Trophoblast cell (in vitro differentiated cells and primary cell): ENCODE data around the gene GPR35.

Experiments used
- DNase-seq, 2 donors: peaks; one replicate each; pipeline ENCODE4 v3.0.0-alpha.2; 2016
- H2AFZ ChIP-seq: 2 replicates; pipeline ENCODE4 v1.6.1; 2013; ENCODE audit warnings: low read length, moderate library complexity, mild to moderate bottlenecking; ENCODE audit not compliant: insufficient read depth, poor library complexity
- H2AK5ac ChIP-seq: 2 replicates; pipeline ENCODE4 v1.6.1; 2013; ENCODE audit warnings: mild to moderate bottlenecking, low read length
- H2BK120ac ChIP-seq: 2 replicates; pipeline ENCODE4 v1.6.1; 2013; ENCODE audit warnings: low read length, mild to moderate bottlenecking, moderate library complexity; ENCODE audit not compliant: insufficient read depth, poor library complexity
- H2BK12ac ChIP-seq: 2 replicates; pipeline ENCODE4 v1.6.1; 2013; ENCODE audit warnings: mild to moderate bottlenecking, low read length, moderate library complexity
- H2BK5ac ChIP-seq: 2 replicates; pipeline ENCODE4 v1.6.1; 2013; ENCODE audit warnings: low read length, low read depth, moderate library complexity, mild to moderate bottlenecking; ENCODE audit not compliant: poor library complexity
- H3K14ac ChIP-seq: 2 replicates; pipeline ENCODE4 v1.6.1; 2013; ENCODE audit warnings: mild to moderate bottlenecking, low read length
- H3K18ac ChIP-seq: 2 replicates; pipeline ENCODE4 v1.6.1; 2013; ENCODE audit warnings: mild to moderate bottlenecking, low read length
- H3K23ac ChIP-seq: 2 replicates; pipeline ENCODE4 v1.6.1; 2013; ENCODE audit warnings: low read length
- H3K27ac ChIP-seq: 2 replicates; pipeline ENCODE4 v1.5.1; 2013; ENCODE audit warnings: low read depth, mild to moderate bottlenecking, inconsistent platforms, low read length, moderate library complexity
- H3K27me3 ChIP-seq: 2 replicates; pipeline ENCODE4 v1.6.1; 2013; ENCODE audit warnings: inconsistent platforms, mild to moderate bottlenecking, low read length, moderate library complexity; ENCODE audit not compliant: insufficient read depth
- H3K36me3 ChIP-seq, 2 experiments: 1 replicate in 1 of 2; 2 replicates in 1 of 2; pipeline ENCODE4 v1.6.1; 2013; ENCODE audit warnings: low read length in 2 of 2, mild to moderate bottlenecking in 2 of 2, moderate library complexity in 1 of 2; ENCODE audit not compliant: insufficient read depth in 2 of 2, control insufficient read depth in 1 of 2
- H3K4ac ChIP-seq: 2 replicates; pipeline ENCODE4 v1.6.1; 2013; ENCODE audit warnings: low read depth, mild to moderate bottlenecking, low read length, moderate library complexity
- H3K4me1 ChIP-seq, 2 experiments: 1 replicate in 1 of 2; 2 replicates in 1 of 2; pipeline ENCODE4 v1.6.1; 2013; ENCODE audit warnings: low read length in 2 of 2, mild to moderate bottlenecking in 2 of 2, moderate library complexity in 1 of 2; ENCODE audit not compliant: insufficient read depth in 2 of 2, control insufficient read depth in 1 of 2
- H3K4me2 ChIP-seq: 2 replicates; pipeline ENCODE4 v1.6.1; 2013; ENCODE audit warnings: inconsistent platforms, mild to moderate bottlenecking, low read length, moderate library complexity
- H3K4me3 ChIP-seq: 2 replicates; pipeline ENCODE4 v1.5.1; 2013; ENCODE audit warnings: mild to moderate bottlenecking, low read depth, low read length, inconsistent platforms
- H3K79me1 ChIP-seq: one replicate; pipeline ENCODE4 v1.6.1; 2013; ENCODE audit warnings: low read length
- H3K79me2 ChIP-seq: 2 replicates; pipeline ENCODE4 v1.6.1; 2013; ENCODE audit warnings: low read length, mild to moderate bottlenecking; ENCODE audit not compliant: control insufficient read depth, insufficient read depth, poor library complexity
- H3K9ac ChIP-seq: 2 replicates; pipeline ENCODE4 v1.6.1; 2013; ENCODE audit warnings: mild to moderate bottlenecking, low read length
- H3K9me3 ChIP-seq: 2 replicates; pipeline ENCODE4 v1.6.1; 2013; ENCODE audit warnings: low read depth, mild to moderate bottlenecking, control low read depth, inconsistent platforms, low read length; ENCODE audit not compliant: insufficient read depth
- H4K12ac ChIP-seq: 2 replicates; pipeline ENCODE4 v1.6.1; 2013; ENCODE audit warnings: low read depth, mild to moderate bottlenecking, low read length, moderate library complexity
- H4K8ac ChIP-seq: 2 replicates; pipeline ENCODE4 v1.6.1; 2013; ENCODE audit warnings: low read depth, mild to moderate bottlenecking, low read length, moderate library complexity
- H4K91ac ChIP-seq: one replicate; pipeline ENCODE4 v1.6.1; 2013; ENCODE audit warnings: low read depth, mild to moderate bottlenecking, low read length, moderate library complexity
- WGBS: extraction: QIAGEN DNeasy Blood & Tissue Kit; methylation state at CpG from one replicate; pipeline ENCODE4 v1.1.7; 2013; ENCODE audit warnings: missing lambda C conversion rate; ENCODE audit not compliant: insufficient read length, insufficient coverage; ENCODE audit errors: extremely low coverage; 5-methylcytosine and 5-hydroxymethylcytosine counted together

The GPR35 gene

GRCh38 chr2:240640939-240641338, 15.7 kb downstream of the GPR35 start:
- H4K8ac ChIP-seq, result no peak overlapping the region
- H3K36me3 ChIP-seq, result no peaks in the 10 kb centered on the region
- H3K4me1 ChIP-seq, result no peaks in the 10 kb centered on the region
- no peaks in the 10 kb centered on the region for H3K79me1 ChIP-seq
- DNase-seq, result peak in 1 of 2 donors; percentile 15
- H4K91ac ChIP-seq, result no peak overlapping the region
- no peak overlapping the region for H3K27ac ChIP-seq
- H3K4me2 ChIP-seq, result no peak overlapping the region
- H3K79me2 ChIP-seq, result no peaks in the 10 kb centered on the region
- peaks cover 6% of the 10 kb centered on the region for H3K9me3 ChIP-seq
- no peak overlapping the region for H3K9ac ChIP-seq
- H3K14ac ChIP-seq, result no peak overlapping the region
- no peak overlapping the region for H3K4me3 ChIP-seq
- no peak overlapping the region for H2BK12ac ChIP-seq
- no peak overlapping the region for H2AFZ ChIP-seq
- WGBS, result no CpG with 5 or more reads among the region's 16 CpGs
- no peak overlapping the region for H2AK5ac ChIP-seq
- no peak overlapping the region for H3K23ac ChIP-seq
- no peak overlapping the region for H2BK5ac ChIP-seq
- H3K4ac ChIP-seq, result no peak overlapping the region
- no peak overlapping the region for H3K18ac ChIP-seq
- H2BK120ac ChIP-seq, result no peak overlapping the region
- no peak overlapping the region for H4K12ac ChIP-seq
- H3K27me3 ChIP-seq, result no peaks in the 10 kb centered on the region

GRCh38 chr2:240642061-240642805, 17.0 kb downstream of the GPR35 start:
- no peak overlapping the region for H2AK5ac ChIP-seq
- H4K8ac ChIP-seq, result no peak overlapping the region
- H2BK5ac ChIP-seq, result no peak overlapping the region
- H3K9ac ChIP-seq, result no peak overlapping the region
- H3K4me2 ChIP-seq, result no peak overlapping the region
- H4K12ac ChIP-seq, result no peak overlapping the region
- no peak overlapping the region for H3K4me3 ChIP-seq
- no peak overlapping the region for H3K18ac ChIP-seq
- no peaks in the 10 kb centered on the region for H3K79me2 ChIP-seq
- H3K79me1 ChIP-seq, result no peaks in the 10 kb centered on the region
- no peak overlapping the region for H3K14ac ChIP-seq
- no peaks in the 10 kb centered on the region for H3K27me3 ChIP-seq
- DNase-seq, result no peak
- no peak overlapping the region for H4K91ac ChIP-seq
- H3K9me3 ChIP-seq, result no peaks in the 10 kb centered on the region
- no peaks in the 10 kb centered on the region for H3K4me1 ChIP-seq
- no peak overlapping the region for H2AFZ ChIP-seq
- H3K4ac ChIP-seq, result no peak overlapping the region
- no CpG with 5 or more reads among the region's 36 CpGs for WGBS
- no peaks in the 10 kb centered on the region for H3K36me3 ChIP-seq
- no peak overlapping the region for H3K27ac ChIP-seq
- no peak overlapping the region for H3K23ac ChIP-seq
- H2BK120ac ChIP-seq, result no peak overlapping the region
- no peak overlapping the region for H2BK12ac ChIP-seq

GRCh38 chr2:240642806-240643092, 17.5 kb downstream of the GPR35 start:
- DNase-seq, result no peak
- Histone ChIP-seq H3K4me2 (no peak overlapping the region), H3K4me3 (no peak overlapping the region), H3K36me3 (no peaks in the 10 kb centered on the region), H4K8ac (no peak overlapping the region), H3K27me3 (no peaks in the 10 kb centered on the region), H3K27ac (no peak overlapping the region), H2AK5ac (no peak overlapping the region), H3K14ac (no peak overlapping the region), H3K79me2 (no peaks in the 10 kb centered on the region), H3K18ac (no peak overlapping the region), H3K23ac (no peak overlapping the region), H3K79me1 (no peaks in the 10 kb centered on the region), H2BK120ac (no peak overlapping the region), H2BK5ac (no peak overlapping the region), H4K12ac (no peak overlapping the region), H3K9me3 (no peaks in the 10 kb centered on the region), H3K9ac (no peak overlapping the region), H2BK12ac (no peak overlapping the region), H2AFZ (no peak overlapping the region), H3K4me1 (no peaks in the 10 kb centered on the region), H4K91ac (no peak overlapping the region), H3K4ac (no peak overlapping the region)
- WGBS, result no CpG with 5 or more reads among the region's 11 CpGs

- WGBS, result no CpG with 5 or more reads among the region's 13 CpGs
- Histone ChIP-seq H3K9ac (no peak overlapping the region), H3K36me3 (no peaks in the 10 kb centered on the region)
Observed at GRCh38 chr2:240643093-240643810, 18.0 kb downstream of the GPR35 start.

More at GRCh38 chr2:240643093-240643810, 18.0 kb downstream of the GPR35 start:
- Histone ChIP-seq H3K4me3 (no peak overlapping the region), H2BK120ac (no peak overlapping the region), H3K4ac (no peak overlapping the region), H3K27me3 (no peaks in the 10 kb centered on the region), H3K4me1 (no peaks in the 10 kb centered on the region), H3K27ac (no peak overlapping the region), H2AK5ac (no peak overlapping the region), H2AFZ (no peak overlapping the region), H3K79me2 (no peaks in the 10 kb centered on the region), H3K9me3 (no peaks in the 10 kb centered on the region), H3K79me1 (no peaks in the 10 kb centered on the region), H3K4me2 (no peak overlapping the region), H2BK12ac (no peak overlapping the region), H3K18ac (no peak overlapping the region), H4K8ac (no peak overlapping the region), H2BK5ac (no peak overlapping the region), H3K23ac (no peak overlapping the region), H4K91ac (no peak overlapping the region), H3K14ac (no peak overlapping the region), H4K12ac (no peak overlapping the region)
- DNase-seq, result no peak
